Osteocyte (in vitro differentiated cells): ENCODE data around the gene TMPRSS15. TPM values are rescaled to one million over a fixed set of nuclear protein-coding genes. Genes with fewer than 3 reads are reported as not detected.

Experiments
- DNase-seq: peaks from one replicate; pipeline ENCODE4 v3.0.0; 2021; ENCODE audit warnings: mixed read lengths; ENCODE audit not compliant: unreplicated experiment; ENCODE audit errors: extremely low spot score
- H3K27ac Mint-ChIP-seq: one replicate; pipeline ENCODE4 v1.8.0; 2021; ENCODE audit warnings: mild to moderate bottlenecking, mixed read lengths; ENCODE audit not compliant: unreplicated experiment
- H3K27me3 Mint-ChIP-seq: one replicate; pipeline ENCODE4 v1.8.0; 2021; ENCODE audit warnings: mixed read lengths; ENCODE audit not compliant: unreplicated experiment
- H3K36me3 Mint-ChIP-seq: one replicate; pipeline ENCODE4 v1.8.0; 2021; ENCODE audit warnings: mixed read lengths; ENCODE audit not compliant: unreplicated experiment
- H3K4me1 Mint-ChIP-seq: one replicate; pipeline ENCODE4 v1.8.0; 2021; ENCODE audit warnings: mixed read lengths; ENCODE audit not compliant: unreplicated experiment
- H3K4me3 Mint-ChIP-seq: one replicate; pipeline ENCODE4 v1.8.0; 2021; ENCODE audit warnings: mild to moderate bottlenecking, moderate library complexity, mixed read lengths; ENCODE audit not compliant: unreplicated experiment
- H3K9me3 Mint-ChIP-seq: one replicate; pipeline ENCODE4 v1.8.0; 2021; ENCODE audit warnings: mixed read lengths; ENCODE audit not compliant: unreplicated experiment
- total RNA-seq: library from RNA; stranded (reverse); gene quantifications from 2 replicates; pipeline ENCODE4 v1.2.1, GENCODE V29; 2021
- TF ChIP-seq, protein P1 (sequence below): fragments of 200-600 bp; sonication (generic); IDR thresholded peaks from 2 replicates; pipeline ENCODE4 v1.5.0; 2021; ENCODE audit warnings: antibody characterized with exemption, mild to moderate bottlenecking, moderate library complexity

The TMPRSS15 gene
- total RNA-seq, 1 donor from 2014 or later: 1.3 TPM

DNA sequence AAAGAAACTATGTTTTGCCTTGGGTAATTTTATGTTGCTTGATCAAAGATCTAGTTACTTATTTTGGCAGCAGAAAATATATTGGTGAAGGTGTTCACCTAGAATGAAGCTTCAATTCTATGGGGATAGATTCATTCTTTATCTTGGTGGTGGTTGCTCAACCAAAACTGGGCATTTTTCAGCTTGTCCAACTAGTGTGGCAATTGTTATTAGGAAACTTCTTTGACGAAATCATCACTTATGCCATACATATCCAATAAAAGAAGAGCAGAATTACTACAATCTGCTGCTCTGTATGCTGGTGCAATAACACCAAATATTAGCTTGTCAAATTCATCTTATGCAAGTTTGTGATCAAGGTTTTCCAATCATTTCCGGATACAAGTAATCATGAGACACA lies 26.8 kb upstream of the TMPRSS15 start:
- no peaks in the 10 kb centered on the region for H3K9me3 Mint-ChIP-seq
- DNase-seq: no peak
- no peaks in the 10 kb centered on the region for H3K4me1 Mint-ChIP-seq
- no peaks in the 10 kb centered on the region for H3K36me3 Mint-ChIP-seq
- no peak overlapping the region for H3K27ac Mint-ChIP-seq
- H3K4me3 Mint-ChIP-seq: no peak overlapping the region
- peaks cover 3% of the 10 kb centered on the region for H3K27me3 Mint-ChIP-seq
- TF ChIP-seq, protein P1, sequence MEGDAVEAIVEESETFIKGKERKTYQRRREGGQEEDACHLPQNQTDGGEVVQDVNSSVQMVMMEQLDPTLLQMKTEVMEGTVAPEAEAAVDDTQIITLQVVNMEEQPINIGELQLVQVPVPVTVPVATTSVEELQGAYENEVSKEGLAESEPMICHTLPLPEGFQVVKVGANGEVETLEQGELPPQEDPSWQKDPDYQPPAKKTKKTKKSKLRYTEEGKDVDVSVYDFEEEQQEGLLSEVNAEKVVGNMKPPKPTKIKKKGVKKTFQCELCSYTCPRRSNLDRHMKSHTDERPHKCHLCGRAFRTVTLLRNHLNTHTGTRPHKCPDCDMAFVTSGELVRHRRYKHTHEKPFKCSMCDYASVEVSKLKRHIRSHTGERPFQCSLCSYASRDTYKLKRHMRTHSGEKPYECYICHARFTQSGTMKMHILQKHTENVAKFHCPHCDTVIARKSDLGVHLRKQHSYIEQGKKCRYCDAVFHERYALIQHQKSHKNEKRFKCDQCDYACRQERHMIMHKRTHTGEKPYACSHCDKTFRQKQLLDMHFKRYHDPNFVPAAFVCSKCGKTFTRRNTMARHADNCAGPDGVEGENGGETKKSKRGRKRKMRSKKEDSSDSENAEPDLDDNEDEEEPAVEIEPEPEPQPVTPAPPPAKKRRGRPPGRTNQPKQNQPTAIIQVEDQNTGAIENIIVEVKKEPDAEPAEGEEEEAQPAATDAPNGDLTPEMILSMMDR: no peak

DNA sequence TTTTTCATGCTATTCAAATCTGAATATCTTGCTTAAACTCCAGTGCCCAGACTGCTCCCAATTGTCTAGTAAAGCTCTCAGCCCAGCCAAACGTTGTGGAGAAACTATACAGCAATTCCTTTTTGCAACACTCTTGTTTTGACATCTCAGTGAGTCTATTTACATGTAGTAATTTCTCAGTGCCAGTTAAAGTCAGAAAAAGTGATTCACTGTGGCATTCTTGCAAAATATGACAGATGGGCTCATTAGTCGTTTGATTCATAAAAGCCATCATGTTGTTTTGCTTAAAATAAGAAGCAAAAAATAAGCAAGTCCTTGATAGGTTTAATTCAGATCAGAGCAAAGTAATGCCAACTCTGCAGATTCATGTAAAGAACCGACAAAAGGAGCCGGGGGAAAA lies 20.7 kb upstream of the TMPRSS15 start:
- Mint-ChIP-seq H3K4me3 (no peak overlapping the region), H3K27ac (no peak overlapping the region), H3K4me1 (no peaks in the 10 kb centered on the region), H3K36me3 (no peaks in the 10 kb centered on the region), H3K27me3 (peaks cover 8% of the 10 kb centered on the region), H3K9me3 (no peaks in the 10 kb centered on the region)
- TF ChIP-seq, protein P1: no peak
- DNase-seq: no peak

DNA sequence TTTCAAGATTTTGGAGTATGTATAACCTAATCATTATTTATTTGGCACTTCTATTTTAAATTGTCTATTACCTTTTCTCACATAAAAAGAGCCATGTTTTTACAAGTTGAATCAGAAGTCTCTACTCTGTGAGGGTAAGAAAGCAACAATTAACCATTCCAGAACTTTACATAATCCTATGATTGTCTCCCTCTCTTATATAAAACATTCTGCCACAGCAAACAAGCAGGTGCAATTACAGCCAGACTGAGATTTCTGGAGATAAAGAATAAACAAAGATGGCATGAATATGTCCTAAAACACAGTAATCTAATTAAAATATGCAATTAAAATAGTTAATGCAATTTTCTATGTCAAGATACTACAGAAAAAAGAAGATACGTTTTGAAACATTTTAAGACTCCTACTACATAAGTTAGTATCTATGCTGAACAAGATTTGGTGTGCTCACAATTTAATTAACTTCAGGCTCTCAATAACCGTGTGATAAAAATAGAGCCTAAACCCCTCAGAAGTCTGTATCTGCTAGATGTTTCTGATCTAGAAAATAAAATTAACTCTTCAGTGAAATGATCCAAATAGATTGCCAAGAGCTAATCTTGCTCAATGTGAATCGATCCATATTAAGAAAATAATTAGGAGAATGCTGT lies 13.7 kb upstream of the TMPRSS15 start:
- TF ChIP-seq, protein P1: no peak
- H3K9me3 Mint-ChIP-seq: no peaks in the 10 kb centered on the region
- no peak for DNase-seq
- no peaks in the 10 kb centered on the region for H3K36me3 Mint-ChIP-seq
- peaks cover 11% of the 10 kb centered on the region for H3K27me3 Mint-ChIP-seq
- no peak overlapping the region for H3K27ac Mint-ChIP-seq
- H3K4me1 Mint-ChIP-seq: no peaks in the 10 kb centered on the region
- H3K4me3 Mint-ChIP-seq: no peak overlapping the region

DNA sequence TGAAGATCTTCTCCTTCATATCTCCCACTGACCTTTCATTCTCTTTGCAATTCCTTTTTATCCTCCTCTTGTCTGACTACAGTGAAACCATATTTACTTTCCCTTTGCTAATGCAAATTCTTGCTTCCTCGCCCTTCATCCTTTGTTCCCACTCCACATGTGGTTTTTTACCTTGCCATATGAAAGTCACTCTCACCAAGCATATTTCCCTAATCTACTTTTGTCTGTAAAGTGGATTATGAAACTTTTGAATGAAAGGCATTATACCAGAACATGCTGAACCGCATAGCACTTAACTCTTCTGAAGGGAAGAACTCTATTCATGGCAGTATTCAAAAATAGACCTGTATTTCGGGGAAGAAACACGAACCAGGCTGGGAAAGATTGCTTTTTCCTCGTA lies 8.0 kb upstream of the TMPRSS15 start:
- H3K4me3 Mint-ChIP-seq: no peak overlapping the region
- no peak for DNase-seq

GRCh38 chr21:18409579-18409978 lies 6.0 kb upstream of the TMPRSS15 start:
- no peaks in the 10 kb centered on the region for H3K36me3 Mint-ChIP-seq
- H3K27ac Mint-ChIP-seq: no peak overlapping the region
- DNase-seq: no peak
- H3K27me3 Mint-ChIP-seq: peaks cover 25% of the 10 kb centered on the region
- no peaks in the 10 kb centered on the region for H3K9me3 Mint-ChIP-seq
- TF ChIP-seq, protein P1: no peak
- H3K4me1 Mint-ChIP-seq: no peaks in the 10 kb centered on the region
- H3K4me3 Mint-ChIP-seq: no peak overlapping the region

More for the DNA sequence above, 8.0 kb upstream of the TMPRSS15 start:
- TF ChIP-seq, protein P1: no peak
- Mint-ChIP-seq H3K9me3 (no peaks in the 10 kb centered on the region), H3K27me3 (peaks cover 29% of the 10 kb centered on the region), H3K4me1 (no peaks in the 10 kb centered on the region), H3K27ac (no peak overlapping the region), H3K36me3 (no peaks in the 10 kb centered on the region)
